Activated CD8-positive, alpha-beta T cell treated with anti-CD3 and anti-CD28 coated beads, Interleukin-2, amount 10 ng/mL, durations not matched to agents 7 days and 5 days (primary cell): Measurements from ENCODE around the gene CLK1. TPM values are rescaled to one million over a fixed set of nuclear protein-coding genes. Genes with fewer than 3 reads are reported as not detected.

Experiments
- ATAC-seq: fragments of 150-1000 bp; cut with Tn5 transposase; one replicate; pipeline ENCODE4 v1.10.0; 2021; ENCODE audit warnings: moderate library complexity
- CTCF ChIA-PET: fragments of 350-600 bp; sonication (Branson Sonifier 250); formaldehyde crosslinking; loops from one replicate; lab custom pipeline; 2021; ENCODE audit warnings: antibody characterized with exemption; lab: Charles Lee
- POLR2A ChIA-PET: fragments of 350-600 bp; sonication (Branson Sonifier 250); formaldehyde crosslinking; loops from one replicate; lab custom pipeline; 2021; ENCODE audit warnings: antibody characterized with exemption; lab: Charles Lee
- DNase-seq: peaks from one replicate; pipeline ENCODE4 v3.0.0-alpha.2; 2020
- H3K27ac Mint-ChIP-seq: one replicate; pipeline ENCODE4 v1.8.0; 2021; ENCODE audit warnings: mild to moderate bottlenecking, mixed read lengths
- H3K27me3 Mint-ChIP-seq: one replicate; pipeline ENCODE4 v1.8.0; 2021; ENCODE audit warnings: low read depth, mixed read lengths
- H3K36me3 Mint-ChIP-seq: one replicate; pipeline ENCODE4 v1.8.0; 2021; ENCODE audit warnings: low read depth, mixed read lengths
- H3K4me1 Mint-ChIP-seq: one replicate; pipeline ENCODE4 v1.8.0; 2021; ENCODE audit warnings: low read depth, mixed read lengths
- H3K4me3 Mint-ChIP-seq: one replicate; pipeline ENCODE4 v1.8.0; 2021; ENCODE audit warnings: mild to moderate bottlenecking, mixed read lengths
- H3K9me3 Mint-ChIP-seq: one replicate; pipeline ENCODE4 v1.8.0; 2022; ENCODE audit warnings: mixed read lengths; ENCODE audit not compliant: insufficient read depth
- total RNA-seq, 2 experiments: library from RNA; stranded (reverse); gene quantifications; one replicate each; pipeline ENCODE4 v1.2.3, GENCODE V29; 2021

Gene CLK1
- total RNA-seq, 2 experiments from 2014 or later: 122 to 126 TPM

DNA sequence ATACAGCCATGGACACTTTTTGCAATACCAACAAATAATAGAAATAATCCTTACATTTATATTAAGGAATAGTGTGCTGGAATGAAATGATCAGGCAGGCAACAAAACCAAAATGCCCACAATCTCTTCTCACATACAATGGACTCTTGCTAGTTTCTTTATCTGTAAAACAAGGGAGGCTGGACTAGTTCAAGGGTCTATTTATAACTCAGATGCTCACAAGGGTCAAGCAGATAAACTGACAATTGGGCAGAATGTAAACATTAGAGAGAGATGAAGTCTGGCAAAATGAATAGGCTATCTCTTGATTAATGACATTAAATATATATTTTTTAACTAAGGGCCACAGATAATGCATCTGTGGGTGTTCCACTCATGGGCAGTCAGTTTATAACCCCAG is 13.0 kb upstream of the CLK1 start:
- DNase-seq: no peak
- H3K4me3 Mint-ChIP-seq: no peak overlapping the region
- no peak for ATAC-seq
- no peaks in the 10 kb centered on the region for H3K9me3 Mint-ChIP-seq
- ChIA-PET CTCF (no interaction called here), POLR2A (interaction anchor here (1.0 to 1.4 kb wide), 4 partner anchors 8 to 13 kb away, joined by 3 to 12 read pairs (median 4); partner anchors contain the start of genes CLK1 and NIF3L1)
- no peaks in the 10 kb centered on the region for H3K27me3 Mint-ChIP-seq
- H3K36me3 Mint-ChIP-seq: peaks cover 68% of the 10 kb centered on the region
- H3K27ac Mint-ChIP-seq: no peak overlapping the region
- H3K4me1 Mint-ChIP-seq: peaks cover 13% of the 10 kb centered on the region

DNA sequence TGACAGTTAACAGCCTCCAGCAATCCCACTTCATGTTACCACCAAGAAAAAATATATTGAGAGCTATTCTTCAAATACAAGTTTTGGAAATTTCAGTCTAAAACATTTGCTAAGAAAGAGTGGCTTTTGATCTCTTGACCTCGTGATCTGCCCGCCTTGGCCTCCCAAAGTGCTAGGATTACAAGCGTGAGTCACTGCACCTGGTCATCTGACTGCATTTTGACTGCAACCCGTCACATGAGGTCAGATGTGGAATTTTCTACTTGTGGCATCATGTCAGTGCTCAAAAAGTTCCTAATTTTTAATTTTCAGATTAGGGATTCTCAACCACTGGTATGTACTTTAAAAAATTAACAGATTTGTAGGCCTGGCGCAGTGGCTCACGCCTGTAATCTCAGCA is 9.1 kb upstream of the CLK1 start:
- Mint-ChIP-seq H3K9me3 (no peaks in the 10 kb centered on the region), H3K27me3 (no peaks in the 10 kb centered on the region), H3K4me3 (no peak overlapping the region), H3K4me1 (peaks cover 20% of the 10 kb centered on the region), H3K27ac (no peak overlapping the region), H3K36me3 (peaks cover 60% of the 10 kb centered on the region)
- CTCF ChIA-PET: no interaction called here
- DNase-seq (no peak), ATAC-seq (no peak)
- POLR2A ChIA-PET: interaction anchor here (1.5 kb wide), 1 partner anchor 10 kb away, joined by 5 read pairs; no protein-coding TSS in a partner anchor

DNA sequence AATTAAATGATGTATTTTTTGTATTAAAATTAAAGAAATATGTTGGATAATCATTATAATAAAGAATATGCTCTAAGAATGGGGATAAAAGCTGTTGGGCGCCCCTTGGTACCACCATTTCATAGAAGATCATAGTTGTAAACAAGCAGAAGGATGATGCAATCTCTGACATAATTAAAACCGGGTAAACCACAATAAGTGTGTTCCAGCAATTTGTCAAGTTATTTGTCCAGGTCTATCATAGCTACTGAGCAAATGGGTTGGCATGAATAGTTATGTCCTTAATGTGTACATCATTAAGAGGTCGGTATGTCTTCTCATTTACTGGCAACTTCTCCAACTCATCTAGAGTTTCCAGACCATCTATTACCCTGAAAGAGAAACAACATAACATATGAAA is 6.7 kb upstream of the CLK1 start:
- Mint-ChIP-seq H3K4me1 (peaks cover 27% of the 10 kb centered on the region), H3K36me3 (peaks cover 54% of the 10 kb centered on the region), H3K9me3 (no peaks in the 10 kb centered on the region), H3K27me3 (no peaks in the 10 kb centered on the region), H3K27ac (peak overlapping the region; percentile 30), H3K4me3 (no peak overlapping the region)
- ChIA-PET POLR2A (interaction anchor here (1.6 to 1.9 kb wide), 2 partner anchors 11 to 18 kb away, joined by 4 to 7 read pairs; partner anchors contain the start of genes NIF3L1 and PPIL3), CTCF (no interaction called here)
- ATAC-seq (no peak), DNase-seq (no peak)

DNA sequence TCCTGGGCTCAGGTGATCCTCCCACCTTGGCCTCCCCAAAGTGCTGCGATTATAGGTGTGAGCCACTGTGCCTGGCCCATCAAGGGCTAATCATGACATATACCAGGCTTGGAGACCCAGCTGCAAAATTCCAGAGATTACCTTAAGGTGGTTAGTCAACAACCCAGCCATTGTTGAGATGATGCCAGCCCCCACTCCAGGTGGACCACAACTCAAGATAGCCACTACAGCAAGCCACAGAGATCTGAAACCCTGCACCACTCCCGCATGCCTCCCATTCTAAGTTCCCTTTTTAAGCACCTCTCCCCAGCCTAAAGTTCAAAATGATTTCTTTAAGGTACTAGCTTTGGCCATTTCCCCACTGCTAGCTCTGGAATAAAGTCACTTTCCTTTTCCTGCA is 4.6 kb upstream of the CLK1 start:
- ChIA-PET CTCF (interaction anchor here (1.1 to 1.2 kb wide), 2 partner anchors 32 to 364 kb away, joined by 3 read pairs; no protein-coding TSS in a partner anchor), POLR2A (interaction anchor here (0.7 to 2.7 kb wide), 3 partner anchors 9 to 20 kb away, joined by 3 to 18 read pairs (median 3); partner anchors contain the start of genes NIF3L1 and PPIL3)
- H3K9me3 Mint-ChIP-seq: no peaks in the 10 kb centered on the region
- H3K36me3 Mint-ChIP-seq: peaks cover 43% of the 10 kb centered on the region
- no peak for ATAC-seq
- H3K27me3 Mint-ChIP-seq: no peaks in the 10 kb centered on the region
- H3K4me3 Mint-ChIP-seq: no peak overlapping the region
- DNase-seq: no peak
- peaks cover 35% of the 10 kb centered on the region for H3K4me1 Mint-ChIP-seq
- H3K27ac Mint-ChIP-seq: peak overlapping the region; percentile 53

DNA sequence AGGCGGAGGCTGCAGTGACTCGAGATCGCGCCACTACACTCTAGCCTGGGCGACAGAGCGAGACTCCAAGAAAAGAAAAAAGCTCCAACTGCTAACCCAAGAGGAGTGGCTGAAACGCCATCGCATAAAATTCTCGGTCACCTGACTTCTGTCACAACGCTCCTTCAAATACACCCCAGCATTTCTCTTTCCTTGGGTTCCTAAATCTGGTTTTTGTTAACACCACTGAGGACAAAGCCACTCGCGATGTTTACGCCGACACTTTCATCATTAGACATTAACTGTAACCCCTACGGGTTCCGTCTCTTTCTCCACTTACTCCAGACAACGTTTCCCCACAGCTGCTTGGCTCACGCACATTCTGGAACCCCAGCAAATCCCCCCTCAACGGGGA is 679 bp downstream of the CLK1 start:
- Mint-ChIP-seq H3K27me3 (no peaks in the 10 kb centered on the region), H3K4me3 (peak overlapping the region; percentile 95), H3K9me3 (no peaks in the 10 kb centered on the region), H3K4me1 (peaks cover 42% of the 10 kb centered on the region), H3K27ac (peak overlapping the region; percentile 100), H3K36me3 (peaks cover 56% of the 10 kb centered on the region)
- DNase-seq (peak; percentile 54), ATAC-seq (peak; percentile 9)
- ChIA-PET POLR2A (interaction anchor here (0.7 to 2.9 kb wide), 36 partner anchors 9 to 396 kb away, joined by 3 to 138 read pairs (median 10); partner anchors contain the start of genes BZW1, CASP10, CASP8 and CFLAR), CTCF (interaction anchor here (1.0 to 2.6 kb wide), 9 partner anchors 18 to 369 kb away, joined by 3 to 15 read pairs (median 5); partner anchors contain the start of genes NIF3L1 and PPIL3)

DNA sequence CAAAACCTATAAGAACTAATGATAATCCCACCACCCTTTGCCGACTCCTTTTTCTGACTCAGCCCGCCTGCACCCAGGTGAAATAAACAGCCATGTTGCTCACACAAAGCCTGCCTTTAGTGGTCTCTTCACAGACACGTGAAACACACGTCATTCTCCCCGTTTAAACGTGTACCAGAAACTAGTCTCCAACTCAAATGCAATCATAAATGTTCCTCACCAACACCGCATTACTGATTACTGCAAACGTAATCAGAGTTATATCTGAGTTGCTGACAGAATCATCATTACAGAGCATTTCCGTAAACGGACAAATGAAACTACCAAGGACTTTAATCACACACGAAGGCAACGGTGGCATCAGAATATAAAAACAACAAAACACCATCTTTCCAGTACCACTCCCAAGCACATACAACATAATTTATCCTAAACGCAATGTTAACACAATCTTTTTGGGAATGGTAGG is 1.9 kb downstream of the CLK1 start:
- POLR2A ChIA-PET: interaction anchor here (1.4 to 2.9 kb wide), 6 partner anchors 10 to 320 kb away, joined by 5 to 138 read pairs (median 14); partner anchors contain the start of genes CASP10, CFLAR, NIF3L1 and PPIL3
- Mint-ChIP-seq H3K27ac (peak overlapping the region; percentile 100), H3K4me1 (peaks cover 53% of the 10 kb centered on the region), H3K9me3 (no peaks in the 10 kb centered on the region), H3K27me3 (no peaks in the 10 kb centered on the region), H3K4me3 (peak overlapping the region; percentile 95), H3K36me3 (peaks cover 68% of the 10 kb centered on the region)
- CTCF ChIA-PET: interaction anchor here (1.2 to 1.3 kb wide), 2 partner anchors 45 to 47 kb away, joined by 3 to 4 read pairs; no protein-coding TSS in a partner anchor
- DNase-seq (peak; percentile 79), ATAC-seq (peak; percentile 23)

DNA sequence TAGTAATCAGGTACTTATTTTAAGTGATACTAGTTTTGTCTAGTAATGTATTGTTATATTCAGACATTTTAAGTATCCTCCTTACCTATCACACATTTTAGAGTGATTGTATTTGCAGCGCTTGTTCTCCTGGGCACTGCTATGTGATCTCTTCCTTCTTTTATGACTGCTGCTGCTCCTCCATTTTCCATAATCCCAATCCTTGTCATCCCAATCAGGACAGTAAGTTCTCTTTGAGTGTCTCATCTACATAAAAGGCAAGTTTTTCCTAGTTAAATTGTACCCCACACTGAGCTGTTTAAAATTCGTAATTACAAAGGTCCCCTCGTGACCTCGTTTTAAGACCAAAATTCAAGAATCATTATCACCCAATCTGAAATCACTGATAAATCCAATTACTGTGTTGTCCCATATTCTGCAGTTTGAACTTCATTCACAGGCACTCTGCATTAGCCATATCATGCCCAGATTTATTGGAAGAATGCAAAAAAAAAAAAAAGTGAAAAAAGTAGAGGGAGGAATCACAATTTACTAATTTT is 2.8 kb downstream of the CLK1 start:
- ATAC-seq (no peak), DNase-seq (no peak)
- ChIA-PET CTCF (interaction anchor here (1.2 to 1.3 kb wide), 2 partner anchors 45 to 46 kb away, joined by 3 to 4 read pairs; no protein-coding TSS in a partner anchor), POLR2A (interaction anchor here (0.5 to 2.0 kb wide), 7 partner anchors 9 to 257 kb away, joined by 3 to 6 read pairs (median 3); partner anchors contain the start of genes CFLAR, NIF3L1 and PPIL3)
- Mint-ChIP-seq H3K4me3 (peak overlapping the region; percentile 95), H3K27me3 (no peaks in the 10 kb centered on the region), H3K36me3 (peaks cover 74% of the 10 kb centered on the region), H3K4me1 (peaks cover 53% of the 10 kb centered on the region), H3K27ac (peak overlapping the region; percentile 100), H3K9me3 (no peaks in the 10 kb centered on the region)

DNA sequence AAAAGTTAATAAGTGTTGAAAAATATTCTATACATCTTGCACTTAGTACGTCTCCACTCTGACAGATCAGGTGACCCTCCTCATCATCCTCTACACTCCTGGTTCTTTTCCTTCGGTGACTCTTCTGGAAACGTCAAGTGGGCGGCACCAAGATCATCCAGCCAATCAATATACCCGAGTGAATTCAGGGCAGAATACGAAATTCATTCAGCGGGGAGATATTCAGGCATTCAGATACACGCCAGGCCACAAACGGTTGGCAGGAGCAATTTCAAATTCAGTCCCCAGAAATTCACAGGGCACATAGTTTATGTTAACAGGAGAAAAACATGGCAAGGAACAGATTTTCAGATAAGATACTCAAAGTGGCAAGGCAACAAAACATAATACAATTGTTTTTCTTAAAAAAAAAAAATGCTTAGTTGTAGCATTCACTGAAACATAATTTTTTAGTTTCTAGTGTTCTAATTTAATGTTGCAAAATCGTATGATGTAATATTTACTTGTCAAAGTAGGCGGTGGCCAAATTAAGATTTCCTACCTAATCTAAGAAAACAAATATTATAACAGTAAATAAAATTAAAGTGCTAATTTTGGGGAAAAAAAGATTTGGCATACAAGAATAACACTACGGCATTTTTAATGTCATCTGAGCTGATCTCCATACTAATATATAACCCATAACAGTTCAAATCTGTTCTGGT is 4.2 kb downstream of the CLK1 start:
- peaks cover 56% of the 10 kb centered on the region for H3K4me1 Mint-ChIP-seq
- peaks cover 82% of the 10 kb centered on the region for H3K36me3 Mint-ChIP-seq
- ATAC-seq: no peak
- H3K4me3 Mint-ChIP-seq: peak overlapping the region; percentile 95
- no peaks in the 10 kb centered on the region for H3K9me3 Mint-ChIP-seq
- no peaks in the 10 kb centered on the region for H3K27me3 Mint-ChIP-seq
- CTCF ChIA-PET: interaction anchor here (1.9 kb wide), 1 partner anchor 147 kb away, joined by 5 read pairs; no protein-coding TSS in a partner anchor
- peak overlapping the region; percentile 76 for H3K27ac Mint-ChIP-seq
- POLR2A ChIA-PET: interaction anchor here (1.1 to 2.0 kb wide), 3 partner anchors 27 to 29 kb away, joined by 3 to 6 read pairs (median 6); partner anchors contain the start of genes NIF3L1 and PPIL3
- DNase-seq: peak; percentile 40

DNA sequence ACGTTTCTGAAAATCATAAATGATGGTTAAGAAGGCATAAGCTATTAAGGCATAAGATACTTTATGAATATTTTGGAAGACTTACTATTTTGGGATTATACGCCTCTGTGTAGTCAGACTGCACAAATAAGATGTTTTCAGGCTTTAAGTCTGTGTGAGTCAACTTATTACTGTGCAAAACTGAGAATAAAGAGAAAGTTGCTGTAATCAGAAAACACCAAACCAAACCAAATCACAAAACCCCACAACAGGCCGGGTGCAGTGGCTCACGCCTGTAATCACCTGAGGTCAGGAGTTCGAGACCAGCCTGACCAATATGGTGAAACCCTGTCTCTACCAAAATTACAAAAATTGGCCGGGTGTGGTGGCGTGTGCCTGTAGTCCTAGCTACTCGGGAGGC is 7.7 kb downstream of the CLK1 start:
- no peak for ATAC-seq
- CTCF ChIA-PET: no interaction called here
- no peaks in the 10 kb centered on the region for H3K9me3 Mint-ChIP-seq
- H3K4me3 Mint-ChIP-seq: no peak overlapping the region
- no peak overlapping the region for H3K27ac Mint-ChIP-seq
- peaks cover 49% of the 10 kb centered on the region for H3K4me1 Mint-ChIP-seq
- no peaks in the 10 kb centered on the region for H3K27me3 Mint-ChIP-seq
- POLR2A ChIA-PET: interaction anchor here (0.8 to 1.9 kb wide), 4 partner anchors 12 to 42 kb away, joined by 3 to 5 read pairs (median 4); partner anchors contain the start of gene NIF3L1
- no peak for DNase-seq
- peaks cover 85% of the 10 kb centered on the region for H3K36me3 Mint-ChIP-seq

DNA sequence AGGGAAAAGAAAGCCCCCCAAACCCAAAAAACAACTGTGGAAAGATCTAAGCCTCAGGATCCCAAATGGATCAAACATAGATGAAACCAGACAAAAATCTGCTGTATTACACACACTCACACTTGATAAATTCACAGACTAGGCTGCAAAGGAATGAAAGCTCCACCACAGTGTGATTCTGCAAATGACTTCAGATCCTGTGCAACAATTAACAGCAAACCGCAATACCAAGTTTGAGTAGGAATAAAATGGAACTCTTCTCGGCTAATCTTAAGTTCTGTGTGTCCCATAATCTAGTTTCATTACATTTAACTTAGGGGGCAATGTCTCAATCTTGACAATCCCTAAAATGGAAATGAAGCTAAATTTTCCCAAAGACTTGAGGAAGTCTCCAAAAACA is 11.9 kb downstream of the CLK1 start:
- Mint-ChIP-seq H3K9me3 (no peaks in the 10 kb centered on the region), H3K36me3 (peaks cover 64% of the 10 kb centered on the region), H3K27me3 (no peaks in the 10 kb centered on the region), H3K4me1 (peaks cover 14% of the 10 kb centered on the region), H3K4me3 (no peak overlapping the region), H3K27ac (no peak overlapping the region)
- ATAC-seq (no peak), DNase-seq (no peak)
- CTCF ChIA-PET: no interaction called here
- POLR2A ChIA-PET: interaction anchor here (0.8 to 2.2 kb wide), 3 partner anchors 9 to 38 kb away, joined by 3 to 13 read pairs (median 5); partner anchors contain the start of gene CLK1
